LHCN-M2 (cell line): Measurements from ENCODE around the gene EPS8. TPM values are rescaled to one million over a fixed set of nuclear protein-coding genes. Genes with fewer than 3 reads are reported as not detected.

Source experiments
- DNase-seq: peaks from one replicate; pipeline ENCODE4 v3.0.0-alpha.2; 2012; ENCODE audit warnings: low read depth
- total RNA-seq: library from RNA; depleted of rRNA; stranded (reverse); fragments of >200 nt; gene quantifications from 2 replicates; pipeline ENCODE4 v1.2.3, GENCODE V29; 2014

Gene EPS8
- total RNA-seq, 1 experiment from 2014 or later = 193 TPM

DNA sequence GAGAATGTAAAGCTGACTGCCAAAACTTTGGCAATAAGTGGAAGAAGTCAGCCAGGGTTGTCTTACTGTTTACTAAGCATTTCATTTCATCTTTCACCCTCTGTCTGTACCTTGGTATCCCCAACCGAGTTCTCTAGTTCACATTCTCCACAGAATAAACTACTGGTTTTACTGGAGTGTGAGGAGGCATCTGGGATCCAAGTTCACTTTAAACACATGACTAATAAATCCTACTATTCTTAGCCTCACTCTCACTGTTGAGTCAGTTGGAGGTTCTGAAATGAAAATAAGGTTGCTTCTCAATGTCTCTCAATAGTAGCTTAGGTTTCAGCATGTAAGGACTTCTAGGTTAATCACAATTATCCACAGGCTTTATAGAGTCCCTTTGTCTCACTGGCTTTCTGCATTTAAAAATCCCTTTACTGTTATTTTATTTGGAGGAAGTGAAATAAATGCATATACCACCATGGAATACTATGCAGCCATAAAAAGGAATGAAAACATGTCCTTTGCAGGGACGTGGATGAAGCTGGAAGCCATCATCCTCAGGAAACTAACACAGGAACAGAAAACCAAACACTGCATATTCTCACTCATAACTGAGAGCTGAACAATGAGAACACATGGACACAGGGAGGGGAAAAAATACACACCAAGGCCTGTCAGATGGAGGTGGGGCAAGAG lies 95.8 kb downstream of the EPS8 start:
- peak; percentile 68 for DNase-seq

DNA sequence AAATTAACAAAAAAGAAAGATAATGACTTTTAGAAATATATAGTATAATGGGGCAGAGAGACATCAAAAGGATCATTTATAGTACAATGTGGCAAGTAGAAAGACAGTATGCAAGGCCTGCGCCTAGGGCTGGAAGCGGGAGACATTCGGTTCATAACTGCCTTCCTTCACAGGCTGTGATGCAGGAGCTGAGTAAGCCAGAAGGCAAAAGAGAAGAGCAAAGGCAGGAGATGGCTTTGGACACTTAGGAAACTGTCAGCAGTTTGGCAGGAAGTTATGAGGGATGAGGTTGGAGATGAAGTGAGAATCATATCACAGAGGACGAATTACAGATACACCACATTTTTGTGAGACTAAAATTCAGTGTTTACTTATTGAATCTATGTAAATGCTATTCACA lies 97.8 kb downstream of the EPS8 start:
- DNase-seq = no peak

DNA sequence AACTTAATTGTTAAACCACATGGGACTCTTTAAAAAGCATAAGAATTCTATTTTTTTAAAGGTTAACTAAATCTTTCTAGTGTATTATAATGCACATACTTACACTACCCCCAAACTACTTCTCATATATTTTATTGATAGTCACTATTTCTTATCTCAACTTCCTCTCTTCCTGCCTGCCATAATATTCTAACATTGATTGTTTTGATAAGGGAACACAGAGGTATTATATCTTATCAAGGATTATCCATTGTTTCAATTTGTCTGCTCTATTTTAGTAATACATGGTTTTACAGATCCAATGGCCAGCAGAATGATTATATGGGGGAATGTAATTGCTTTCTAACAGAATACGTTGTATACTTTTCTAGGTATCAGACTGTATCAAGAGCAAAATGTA lies 98.9 kb downstream of the EPS8 start:
- DNase-seq = no peak

DNA sequence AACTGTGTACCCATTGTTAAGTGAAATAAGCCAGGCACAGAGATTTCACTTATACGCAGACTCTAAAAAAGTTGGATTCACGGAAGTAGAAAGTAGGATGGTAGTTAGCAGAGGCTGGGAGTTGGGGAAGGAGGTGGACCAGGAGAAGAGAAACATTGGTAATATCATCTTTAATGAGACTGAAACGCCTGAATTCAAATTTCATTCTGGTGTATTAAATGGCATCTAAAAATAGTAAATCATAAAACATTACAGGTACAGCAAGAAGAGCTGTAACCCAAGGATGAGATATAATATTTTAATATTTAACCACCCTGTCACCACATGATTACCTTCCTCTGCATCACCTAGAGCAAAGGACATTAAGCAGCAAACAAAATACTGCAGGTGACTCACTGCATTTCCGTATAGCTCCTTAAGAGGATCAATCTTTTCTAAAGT lies 99.4 kb downstream of the EPS8 start:
- DNase-seq = no peak

DNA sequence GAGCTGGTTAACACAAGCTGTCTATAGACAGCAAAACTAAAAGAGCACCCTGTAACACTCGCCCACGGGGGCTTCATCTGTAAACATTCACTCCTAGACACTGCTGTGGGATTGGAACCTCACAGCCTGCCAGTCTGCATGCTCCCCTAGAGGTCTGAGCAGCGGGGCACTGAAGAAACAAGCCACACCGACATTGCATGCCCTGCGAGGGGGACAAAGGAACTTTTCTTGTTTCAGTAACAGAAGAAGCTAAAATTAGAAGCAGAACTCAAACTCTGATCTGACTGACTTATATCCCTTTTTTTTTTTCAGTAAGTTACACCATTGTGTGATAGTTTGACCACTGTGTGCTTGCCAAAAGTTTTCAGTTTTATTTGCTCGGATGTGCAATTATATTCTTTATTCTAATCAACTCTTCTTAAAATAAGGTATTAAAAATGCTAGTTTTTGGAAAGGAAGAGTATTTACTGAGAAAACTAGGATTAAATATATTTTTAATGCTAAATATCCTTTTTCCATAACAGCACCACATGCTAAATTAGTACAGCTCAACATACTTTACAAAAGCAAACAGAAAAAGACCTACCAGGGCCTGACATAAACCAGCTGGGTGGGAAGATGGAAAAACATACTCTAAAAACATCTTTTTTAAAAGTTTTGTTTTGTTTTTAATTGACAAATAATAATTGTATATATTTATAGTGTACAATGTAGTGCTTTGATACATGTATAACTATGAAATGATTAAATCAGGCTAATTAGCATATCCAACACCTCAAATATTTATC lies 100.2 kb downstream of the EPS8 start:
- DNase-seq = no peak

DNA sequence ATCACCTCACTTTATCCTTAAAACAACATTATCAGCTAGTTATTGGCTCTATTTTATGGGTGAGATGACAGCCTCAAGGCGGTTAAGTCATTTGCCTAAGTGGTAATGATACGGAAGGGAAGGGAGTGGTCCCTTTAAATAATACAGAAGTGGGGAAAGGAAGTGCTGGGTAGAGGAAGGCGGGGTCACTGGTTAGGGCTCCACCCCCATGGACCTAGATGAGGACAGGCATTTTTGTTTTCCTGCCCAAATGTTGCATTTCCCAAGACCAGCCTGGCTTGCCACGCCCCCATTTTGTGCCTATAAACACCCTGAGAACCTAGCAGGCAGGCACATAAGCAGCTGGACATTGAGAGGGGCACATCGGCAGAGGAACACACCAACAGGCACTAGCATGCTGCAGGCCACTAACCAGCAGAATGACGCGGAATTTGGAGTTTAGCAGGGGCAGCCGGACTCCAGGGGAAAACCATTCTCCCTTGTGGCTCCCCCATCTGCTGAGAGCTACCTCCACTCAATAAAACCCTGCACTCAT lies 100.9 kb downstream of the EPS8 start:
- no peak for DNase-seq

DNA sequence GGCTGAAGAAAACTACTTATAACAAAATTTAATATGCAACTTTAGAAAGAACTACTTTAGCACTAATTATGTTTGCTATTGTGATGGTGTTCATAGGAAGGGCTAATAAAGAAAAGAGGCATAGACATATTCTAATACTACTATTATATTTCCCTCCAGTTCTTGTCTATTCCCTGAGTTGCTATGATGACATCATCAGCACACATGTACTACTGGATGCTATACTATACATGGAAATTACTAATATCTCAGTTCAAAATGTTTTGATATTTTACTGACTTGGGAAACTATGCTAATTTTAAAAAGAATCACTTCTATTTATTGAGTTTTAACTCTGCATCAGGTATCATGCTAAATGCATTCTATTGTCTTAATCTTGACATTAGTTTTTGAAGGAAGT lies 101.6 kb downstream of the EPS8 start:
- no peak for DNase-seq

DNA sequence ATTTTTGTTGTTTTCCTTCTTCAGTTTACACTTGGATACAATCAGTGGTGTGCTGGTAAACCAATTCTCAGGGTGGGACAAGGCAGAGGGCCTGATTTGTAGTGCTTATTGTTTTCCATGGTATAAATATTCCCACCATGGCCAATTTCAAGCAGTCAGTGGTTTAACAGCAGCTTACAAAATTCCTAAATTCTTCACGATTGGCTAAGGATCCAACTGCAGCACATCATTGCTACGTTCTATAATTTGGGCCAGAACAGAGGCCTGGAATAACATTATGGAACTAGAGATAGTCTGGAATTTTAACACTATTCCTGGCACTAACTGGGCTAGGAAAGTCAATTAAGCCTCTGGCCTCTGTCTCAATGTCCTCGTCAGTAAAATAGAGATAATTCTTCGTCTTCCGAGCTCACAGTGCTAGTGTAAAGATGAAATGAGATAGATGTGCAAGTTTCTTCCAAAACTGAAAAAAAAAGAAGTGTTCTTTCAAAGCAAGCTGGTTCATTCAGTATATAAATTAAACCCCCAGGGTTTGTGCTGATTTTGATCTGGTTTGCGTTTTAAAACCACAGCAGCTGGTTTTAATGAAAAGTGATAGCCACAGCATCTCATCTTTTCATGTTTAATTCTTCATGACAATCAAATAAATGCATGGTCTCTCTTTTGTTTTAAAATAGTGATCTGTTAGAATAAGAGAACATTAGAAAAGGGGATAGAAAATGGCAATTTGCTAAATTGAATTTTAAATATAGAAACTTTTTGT lies 104.1 kb downstream of the EPS8 start:
- peak; percentile 22 for DNase-seq

DNA sequence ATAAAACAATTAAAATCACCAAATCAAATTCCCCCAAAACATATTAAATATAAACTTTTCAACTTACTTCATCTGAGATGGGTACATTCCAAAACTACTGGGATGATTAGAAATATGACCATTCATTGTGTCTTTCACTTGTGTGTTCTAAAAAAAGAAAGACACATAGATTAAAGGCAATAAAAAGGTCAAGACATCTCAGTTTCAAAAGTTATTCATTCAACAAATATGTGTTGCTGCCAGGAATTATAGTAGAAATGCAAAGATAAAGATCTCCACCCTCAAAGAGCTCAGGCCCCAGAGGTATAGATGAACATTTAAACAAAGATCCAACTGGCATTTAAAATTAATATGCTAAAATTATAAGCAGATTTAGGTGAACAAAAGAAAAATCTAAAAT lies 106.4 kb downstream of the EPS8 start:
- peak; percentile 34 for DNase-seq

DNA sequence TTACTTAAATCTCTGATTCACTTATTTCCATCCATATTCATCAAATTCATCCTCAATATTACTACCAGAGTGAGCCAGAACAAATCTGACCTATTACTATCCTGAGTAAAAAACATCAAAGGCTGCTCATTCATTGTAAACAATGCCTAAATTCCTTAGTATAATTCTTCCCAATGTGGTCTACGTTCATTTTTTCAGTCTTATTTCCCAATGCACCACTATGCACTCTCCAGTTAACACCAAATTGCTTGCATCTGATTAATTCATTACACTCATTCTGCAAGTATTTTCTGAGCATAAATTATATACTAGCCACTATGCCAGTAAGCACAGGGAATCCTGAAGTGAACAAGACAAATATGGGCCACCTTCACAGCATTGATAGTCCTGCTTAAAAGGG lies 110.0 kb downstream of the EPS8 start:
- no peak for DNase-seq

DNA sequence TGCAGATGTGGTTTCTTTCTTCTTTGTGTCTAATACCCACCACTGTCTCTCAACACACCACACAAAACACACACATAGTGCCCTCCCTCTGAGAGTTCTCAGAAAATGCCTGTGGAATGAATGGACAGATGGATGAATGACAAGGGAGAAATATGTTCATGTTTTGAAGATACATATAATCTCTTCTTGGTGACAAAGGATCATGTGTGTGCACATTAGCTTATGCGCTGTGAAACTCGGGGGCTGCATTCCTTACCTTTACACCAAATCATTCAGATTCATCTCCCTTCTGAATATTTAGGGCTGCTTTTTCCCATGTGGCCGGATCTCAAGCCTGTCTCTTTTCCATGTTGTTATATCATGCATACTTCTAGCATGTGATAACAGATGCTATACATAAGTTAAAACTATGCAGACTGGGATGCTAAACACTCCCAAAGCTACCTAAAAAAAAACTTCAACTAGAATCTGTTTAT lies 111.4 kb downstream of the EPS8 start:
- DNase-seq = no peak

DNA sequence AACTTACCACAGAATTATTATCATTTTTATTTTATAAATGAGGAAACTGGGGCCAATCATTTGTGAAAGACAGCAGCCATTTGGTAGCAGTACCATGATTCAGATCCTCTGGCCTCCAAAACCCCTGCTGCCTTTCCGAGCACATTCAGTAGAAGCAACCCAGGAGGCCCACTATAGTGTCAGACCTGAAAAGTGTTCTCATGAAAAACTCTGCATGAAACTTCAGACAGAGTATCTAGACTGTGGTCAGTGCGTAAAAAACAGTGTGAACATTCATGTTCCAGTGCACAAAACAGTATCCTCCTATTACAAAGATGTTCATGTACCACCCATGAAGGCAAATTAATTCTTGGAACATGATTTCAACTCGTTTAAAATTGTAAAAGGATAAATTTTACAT lies 112.0 kb downstream of the EPS8 start:
- no peak for DNase-seq

DNA sequence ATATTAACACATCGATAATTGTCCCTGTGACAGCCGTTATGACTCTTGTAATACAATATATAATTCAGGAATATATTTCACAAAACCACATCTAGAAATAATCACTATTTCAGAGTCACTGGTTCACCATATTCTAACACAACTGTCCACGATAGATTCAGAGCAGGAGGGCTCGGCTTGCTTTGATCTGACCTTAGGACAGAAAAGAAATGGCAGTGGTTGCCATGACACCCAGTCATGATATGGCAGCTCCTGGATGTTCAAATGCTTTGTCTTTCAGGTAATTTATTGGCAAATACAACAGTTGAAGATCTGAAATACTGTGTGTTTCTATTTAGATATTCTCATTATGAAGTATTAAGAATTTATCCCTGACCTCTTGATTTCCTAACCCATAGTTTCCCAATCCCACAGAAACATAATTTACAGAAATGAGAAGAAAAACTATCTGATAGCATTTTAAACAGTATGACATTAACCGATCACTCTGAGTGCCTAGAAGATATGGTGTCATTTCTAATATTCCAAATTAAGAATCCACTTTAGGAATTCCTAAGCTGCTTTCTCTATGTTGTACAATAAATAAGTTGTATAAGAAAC lies 116.4 kb downstream of the EPS8 start:
- no peak for DNase-seq

DNA sequence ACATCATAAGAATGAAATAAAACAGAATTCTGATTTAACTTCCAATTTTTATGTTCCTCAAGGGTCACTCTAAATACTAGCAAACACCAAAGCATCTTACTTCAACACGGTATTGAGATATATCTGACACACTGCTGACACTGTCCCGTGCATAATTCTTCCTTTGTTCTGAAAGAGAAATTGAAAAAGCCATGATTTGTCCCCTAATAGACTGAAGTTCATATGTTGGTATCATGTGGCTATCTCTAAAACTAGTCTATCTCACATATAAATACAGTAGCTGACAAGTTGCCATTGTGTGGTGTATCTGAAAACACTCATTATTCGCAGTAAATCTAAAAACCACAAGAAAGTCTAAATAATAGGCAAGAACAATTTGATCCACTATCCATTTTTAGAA lies 118.4 kb downstream of the EPS8 start:
- no peak for DNase-seq

DNA sequence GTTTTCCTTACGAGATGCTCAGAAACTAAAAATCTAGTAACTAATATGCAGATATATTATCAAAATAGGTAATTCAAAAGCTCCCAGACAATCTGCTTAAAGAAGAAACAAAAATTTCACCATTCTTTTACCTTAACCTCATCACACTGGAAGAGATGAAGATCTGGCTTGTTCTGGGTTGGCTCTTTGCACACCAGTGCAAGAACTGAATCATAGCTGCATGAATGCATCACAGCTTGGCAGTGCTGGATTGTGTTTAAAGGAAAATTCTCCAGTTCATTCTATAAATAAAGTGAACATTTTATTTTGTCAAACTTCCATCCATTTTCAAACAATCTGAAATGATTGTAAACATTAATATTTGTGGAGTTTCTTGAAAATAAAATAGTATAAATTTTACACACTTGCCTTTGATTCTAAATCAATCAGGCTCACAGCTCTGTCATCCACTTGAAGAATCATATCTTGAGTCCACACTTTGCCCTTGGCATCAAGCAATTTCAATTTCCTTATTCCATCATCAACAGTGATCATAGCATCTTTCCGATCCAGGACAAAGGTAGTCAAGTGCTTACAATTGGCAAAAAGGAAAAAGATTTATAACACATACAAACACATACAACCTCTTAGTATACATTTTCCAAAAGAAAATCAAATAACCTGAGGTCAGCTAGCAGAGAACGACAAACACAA lies 119.8 kb downstream of the EPS8 start:
- no peak for DNase-seq

DNA sequence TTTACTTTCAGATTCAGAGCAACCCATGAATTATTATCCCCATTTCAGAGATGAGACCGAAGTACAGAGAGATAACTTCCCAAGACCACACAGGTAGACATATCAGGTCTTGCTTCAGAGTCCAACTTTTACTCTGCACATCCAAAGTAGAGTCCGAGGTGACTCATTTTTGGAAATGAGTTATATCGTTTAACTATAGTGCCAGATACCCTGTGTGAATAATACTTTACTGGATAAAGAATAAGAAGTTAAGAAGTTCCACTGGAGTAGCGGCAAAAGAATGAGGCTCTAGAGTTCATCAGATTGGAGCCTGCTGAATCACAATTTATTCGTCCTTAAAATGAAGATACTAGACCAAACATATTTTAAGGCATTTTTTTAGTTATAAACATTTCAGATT lies 124.7 kb downstream of the EPS8 start:
- no peak for DNase-seq

DNA sequence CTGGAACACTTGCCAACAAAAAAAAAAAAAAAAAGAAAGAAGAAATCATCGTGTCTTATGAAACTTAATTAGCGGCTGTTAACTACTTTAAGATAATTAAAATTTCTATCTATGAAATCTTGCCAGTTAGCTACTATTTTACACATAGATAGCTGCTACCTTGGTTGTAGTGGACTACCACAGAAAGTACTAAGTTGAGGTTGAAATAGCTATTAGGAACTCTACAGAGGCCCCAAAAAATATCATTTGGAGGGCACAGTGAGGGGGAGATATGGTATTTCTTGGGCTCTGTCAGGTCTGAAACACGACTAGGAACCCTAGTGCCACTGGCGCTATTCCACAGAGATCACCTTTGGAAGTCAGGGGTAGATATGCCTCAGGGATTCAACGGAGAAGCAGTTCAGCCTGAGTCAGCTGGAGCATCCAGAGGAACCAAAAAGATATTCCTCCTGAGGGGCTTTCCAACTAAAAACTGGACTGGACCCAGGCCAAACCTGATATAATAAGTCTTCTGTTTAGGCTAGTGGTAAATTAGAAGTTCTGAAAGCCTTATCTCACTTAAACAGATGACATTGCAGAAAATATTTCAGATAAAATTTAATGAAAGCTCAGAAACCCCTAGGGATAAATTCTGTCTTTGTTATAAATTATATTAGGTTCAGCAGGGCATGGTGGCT lies 126.1 kb downstream of the EPS8 start:
- no peak for DNase-seq

DNA sequence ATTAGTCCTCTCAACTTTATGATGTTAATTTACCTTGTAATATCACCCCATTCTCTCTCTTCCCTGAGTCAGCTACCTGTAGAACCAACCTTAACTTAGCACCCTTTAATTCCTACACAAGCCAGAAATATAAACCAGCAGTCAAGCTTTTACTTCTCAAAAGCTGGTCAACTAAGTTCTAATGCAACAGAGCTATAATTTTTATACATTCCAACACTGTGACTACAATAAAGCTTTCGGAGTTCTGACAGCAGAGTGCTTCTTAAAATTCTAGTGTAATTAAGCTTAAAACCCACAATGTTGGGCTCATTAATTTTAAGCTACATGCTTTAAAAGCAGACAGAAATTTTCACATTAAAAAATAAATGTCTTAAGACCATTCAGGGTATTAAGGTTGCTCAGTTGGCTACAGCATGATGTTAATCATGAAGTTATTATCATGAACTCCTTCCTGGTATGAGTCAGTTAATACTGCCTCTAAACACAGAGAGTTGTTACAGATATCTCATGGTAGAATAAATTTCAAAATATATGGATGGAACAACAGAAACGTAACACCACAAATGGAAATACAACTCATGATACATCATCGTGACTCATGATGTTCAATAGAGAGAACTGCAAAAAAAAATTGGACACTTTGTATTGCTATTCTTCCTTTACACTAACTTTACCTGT lies 126.7 kb downstream of the EPS8 start:
- peak; percentile 93 for DNase-seq

DNA sequence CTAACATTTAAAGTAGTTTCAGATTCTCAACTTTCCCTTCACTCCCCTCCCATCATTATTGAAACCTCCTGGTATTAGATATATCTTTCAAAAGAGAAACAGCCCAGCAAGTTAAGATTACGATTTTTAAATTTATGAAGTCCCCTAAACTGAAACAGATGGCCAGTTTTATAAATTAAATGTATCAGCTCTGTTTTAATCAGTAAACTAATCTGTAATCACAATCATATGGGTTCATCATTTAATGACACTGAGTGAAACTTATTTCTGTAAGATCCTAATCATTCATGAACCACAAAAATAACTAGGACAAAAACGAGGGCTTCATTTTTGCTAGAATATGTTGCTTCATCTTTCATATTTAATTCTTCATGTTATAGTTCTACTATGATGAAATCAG lies 137.8 kb downstream of the EPS8 start:
- DNase-seq = no peak
